Measurements from ENCODE around the gene TMCO4. TPM values are rescaled to one million over a fixed set of nuclear protein-coding genes. Genes with fewer than 3 reads are reported as not detected.

TMCO4 gene
- total and polyA plus RNA-seq, 2 donors (not counting 1 experiment from before 2014, with no cell fraction given), result 21.7 to 31.3 TPM

DNA sequence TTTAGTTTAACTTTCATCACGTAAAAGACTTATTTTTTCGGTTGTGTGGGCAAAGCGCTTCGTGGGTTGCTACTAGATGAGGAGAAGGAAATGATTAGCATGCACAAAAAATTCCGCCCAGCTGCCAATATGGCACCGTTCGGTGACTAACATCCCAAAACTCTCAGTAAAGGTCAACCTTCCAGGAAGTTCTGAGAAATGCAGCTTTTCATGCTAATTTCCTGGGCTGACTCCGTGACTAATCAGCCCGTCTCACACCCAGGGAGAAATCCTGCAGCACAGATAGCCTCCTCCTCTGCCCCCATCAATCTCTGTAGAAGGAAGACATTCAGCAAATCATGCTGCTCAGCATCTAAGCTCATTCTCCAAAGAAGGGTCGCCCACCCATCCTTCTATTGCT is 34.1 kb downstream of the TMCO4 start:
- DNase-seq (no peak), ATAC-seq (ENCODE audit: low read depth) (no peak)
- Histone ChIP-seq H3K27ac (ENCODE audit: low read length in 2 of 2) (no peak overlapping the region), H3K4me3 (ENCODE audit: control extremely low read depth in 1 of 5, extremely low read depth in 1 of 5, insufficient read depth in 1 of 5, low read depth in 2 of 5, low read length in 4 of 5) (no peak overlapping the region), H4K20me1 (ENCODE audit: control insufficient read depth, insufficient read depth, low read length, poor library complexity, severe bottlenecking) (no peaks in the 10 kb centered on the region), H3K4me1 (ENCODE audit: control insufficient read depth in 2 of 2, insufficient read depth in 2 of 2, low read length in 2 of 2) (no peaks in the 10 kb centered on the region), H3K36me3 (replicated peaks in 1 of 2; ENCODE audit: control extremely low read depth in 1 of 2, control insufficient read depth in 1 of 2, extremely low read depth in 1 of 2, insufficient read depth in 2 of 2, low read length in 1 of 2) (peaks cover 0 to 20% of the 10 kb centered on the region in 2 experiments), H3K9me3 (ENCODE audit: control extremely low read depth in 1 of 3, control insufficient read depth in 2 of 3, insufficient read depth in 1 of 3, low read length in 2 of 3) (no peaks in the 10 kb centered on the region), H3K9ac (ENCODE audit: low read length) (no peak overlapping the region), H3K4me2 (replicated peaks; ENCODE audit: low read depth, low read length, poor library complexity, severe bottlenecking) (no peak overlapping the region), H3K27me3 (replicated peaks in 1 of 4; ENCODE audit: control extremely low read depth in 1 of 4, control insufficient read depth in 3 of 4, insufficient read depth in 4 of 4, low read length in 3 of 4) (no peaks in the 10 kb centered on the region), H3K79me2 (ENCODE audit: control insufficient read depth, insufficient read depth, low read length) (no peaks in the 10 kb centered on the region), H2AFZ (ENCODE audit: insufficient read depth, low read depth, low read length, poor library complexity, severe bottlenecking) (no peak overlapping the region)
- 96% methylated on average over 9 of the region's 10 CpGs for WGBS (ENCODE audit: insufficient coverage)
- H3K4me1 Mint-ChIP-seq, result peaks cover 5% of the 10 kb centered on the region
- CTCF ChIA-PET, result interaction anchor here (1.1 kb wide), 1 partner anchor 8 kb away, joined by 3 read pairs; no protein-coding TSS in a partner anchor
- POLR2A ChIA-PET, result no interaction called here
- no peak overlapping the region for H3K4me3 Mint-ChIP-seq
- no peaks in the 10 kb centered on the region for H3K27me3 Mint-ChIP-seq
- TF ChIP-seq EZH2 (IDR thresholded peaks at IDR 0.05; ENCODE audit: borderline replicate concordance, insufficient read depth, low read depth, low read length, poor library complexity, severe bottlenecking), result no peak
- TF ChIP-seq, protein P1, sequence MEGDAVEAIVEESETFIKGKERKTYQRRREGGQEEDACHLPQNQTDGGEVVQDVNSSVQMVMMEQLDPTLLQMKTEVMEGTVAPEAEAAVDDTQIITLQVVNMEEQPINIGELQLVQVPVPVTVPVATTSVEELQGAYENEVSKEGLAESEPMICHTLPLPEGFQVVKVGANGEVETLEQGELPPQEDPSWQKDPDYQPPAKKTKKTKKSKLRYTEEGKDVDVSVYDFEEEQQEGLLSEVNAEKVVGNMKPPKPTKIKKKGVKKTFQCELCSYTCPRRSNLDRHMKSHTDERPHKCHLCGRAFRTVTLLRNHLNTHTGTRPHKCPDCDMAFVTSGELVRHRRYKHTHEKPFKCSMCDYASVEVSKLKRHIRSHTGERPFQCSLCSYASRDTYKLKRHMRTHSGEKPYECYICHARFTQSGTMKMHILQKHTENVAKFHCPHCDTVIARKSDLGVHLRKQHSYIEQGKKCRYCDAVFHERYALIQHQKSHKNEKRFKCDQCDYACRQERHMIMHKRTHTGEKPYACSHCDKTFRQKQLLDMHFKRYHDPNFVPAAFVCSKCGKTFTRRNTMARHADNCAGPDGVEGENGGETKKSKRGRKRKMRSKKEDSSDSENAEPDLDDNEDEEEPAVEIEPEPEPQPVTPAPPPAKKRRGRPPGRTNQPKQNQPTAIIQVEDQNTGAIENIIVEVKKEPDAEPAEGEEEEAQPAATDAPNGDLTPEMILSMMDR (IDR thresholded peaks at IDR 0.05), result no peak
- H3K27ac Mint-ChIP-seq, result no peak overlapping the region
- intact Hi-C loops (cut with micrococcal nuclease), result no loop called here
- H3K9me3 Mint-ChIP-seq (ENCODE audit: insufficient read depth), result no peaks in the 10 kb centered on the region

DNA sequence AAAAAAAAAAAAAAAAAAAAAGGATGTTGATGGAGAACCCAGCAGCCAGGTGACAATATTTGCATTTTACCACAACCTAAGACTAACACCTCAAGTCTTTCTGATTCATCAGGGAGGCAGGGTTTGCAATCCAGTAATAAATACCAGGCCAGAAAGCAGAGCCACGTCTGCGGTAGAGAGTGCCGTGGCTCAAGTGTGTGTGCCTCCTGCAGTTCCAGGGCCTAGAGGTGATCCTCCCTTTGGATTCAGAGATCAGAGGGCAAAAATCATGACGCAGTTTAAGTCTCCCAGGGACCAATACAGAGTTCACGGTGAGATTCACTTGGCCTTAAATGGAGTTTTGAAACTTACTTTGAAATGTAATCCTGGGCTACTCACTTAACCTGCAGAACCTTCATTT is 34.9 kb downstream of the TMCO4 start:
- no peaks in the 10 kb centered on the region for H3K9me3 Mint-ChIP-seq (ENCODE audit: insufficient read depth)
- Histone ChIP-seq H3K4me2 (replicated peaks; ENCODE audit: low read depth, low read length, poor library complexity, severe bottlenecking) (no peak overlapping the region), H2AFZ (ENCODE audit: insufficient read depth, low read depth, low read length, poor library complexity, severe bottlenecking) (no peak overlapping the region), H4K20me1 (ENCODE audit: control insufficient read depth, insufficient read depth, low read length, poor library complexity, severe bottlenecking) (no peaks in the 10 kb centered on the region), H3K27me3 (replicated peaks in 1 of 4; ENCODE audit: control extremely low read depth in 1 of 4, control insufficient read depth in 3 of 4, insufficient read depth in 4 of 4, low read length in 3 of 4) (no peaks in the 10 kb centered on the region), H3K4me1 (ENCODE audit: control insufficient read depth in 2 of 2, insufficient read depth in 2 of 2, low read length in 2 of 2) (no peaks in the 10 kb centered on the region), H3K9ac (ENCODE audit: low read length) (no peak overlapping the region), H3K4me3 (ENCODE audit: control extremely low read depth in 1 of 5, extremely low read depth in 1 of 5, insufficient read depth in 1 of 5, low read depth in 2 of 5, low read length in 4 of 5) (no peak overlapping the region), H3K36me3 (replicated peaks in 1 of 2; ENCODE audit: control extremely low read depth in 1 of 2, control insufficient read depth in 1 of 2, extremely low read depth in 1 of 2, insufficient read depth in 2 of 2, low read length in 1 of 2) (peaks cover 0 to 12% of the 10 kb centered on the region in 2 experiments), H3K79me2 (ENCODE audit: control insufficient read depth, insufficient read depth, low read length) (no peaks in the 10 kb centered on the region), H3K9me3 (ENCODE audit: control extremely low read depth in 1 of 3, control insufficient read depth in 2 of 3, insufficient read depth in 1 of 3, low read length in 2 of 3) (no peaks in the 10 kb centered on the region), H3K27ac (ENCODE audit: low read length in 2 of 2) (no peak overlapping the region)
- WGBS (ENCODE audit: insufficient coverage), result 81% methylated on average over 5 of the region's 5 CpGs
- no peaks in the 10 kb centered on the region for H3K27me3 Mint-ChIP-seq
- H3K4me1 Mint-ChIP-seq, result peaks cover 5% of the 10 kb centered on the region
- TF ChIP-seq EZH2 (IDR thresholded peaks at IDR 0.05; ENCODE audit: borderline replicate concordance, insufficient read depth, low read depth, low read length, poor library complexity, severe bottlenecking), result no peak
- TF ChIP-seq, protein P1 (IDR thresholded peaks at IDR 0.05), result no peak
- ATAC-seq (ENCODE audit: low read depth), result no peak
- no peak for DNase-seq
- CTCF ChIA-PET, result interaction anchor here (1.1 kb wide), 1 partner anchor 9 kb away, joined by 3 read pairs; no protein-coding TSS in a partner anchor
- H3K27ac Mint-ChIP-seq, result no peak overlapping the region
- intact Hi-C loops (cut with micrococcal nuclease), result no loop called here
- POLR2A ChIA-PET, result no interaction called here
- no peak overlapping the region for H3K4me3 Mint-ChIP-seq

Data from B cell (primary cell).